ENCODE results near the gene ANKRD33B. TPM values are rescaled to one million over a fixed set of nuclear protein-coding genes. Genes with fewer than 3 reads are reported as not detected.
A peak's percentile ranks its signal among the peaks of the same experiment; 100 is the strongest.
"Not testable (repeated sequence)": the region's sequence is repeated elsewhere in the genome, so short reads cannot be mapped to it uniquely, and the experiment has no call there.

The ANKRD33B gene
- polyA plus RNA-seq, 12 donors, result 1.2 to 3.3 (median 1.8) TPM; not detected in 2

GRCh38 chr5:10593531-10594181 is 29.8 kb downstream of the ANKRD33B start:
- DNase-seq, result no peak

DNA sequence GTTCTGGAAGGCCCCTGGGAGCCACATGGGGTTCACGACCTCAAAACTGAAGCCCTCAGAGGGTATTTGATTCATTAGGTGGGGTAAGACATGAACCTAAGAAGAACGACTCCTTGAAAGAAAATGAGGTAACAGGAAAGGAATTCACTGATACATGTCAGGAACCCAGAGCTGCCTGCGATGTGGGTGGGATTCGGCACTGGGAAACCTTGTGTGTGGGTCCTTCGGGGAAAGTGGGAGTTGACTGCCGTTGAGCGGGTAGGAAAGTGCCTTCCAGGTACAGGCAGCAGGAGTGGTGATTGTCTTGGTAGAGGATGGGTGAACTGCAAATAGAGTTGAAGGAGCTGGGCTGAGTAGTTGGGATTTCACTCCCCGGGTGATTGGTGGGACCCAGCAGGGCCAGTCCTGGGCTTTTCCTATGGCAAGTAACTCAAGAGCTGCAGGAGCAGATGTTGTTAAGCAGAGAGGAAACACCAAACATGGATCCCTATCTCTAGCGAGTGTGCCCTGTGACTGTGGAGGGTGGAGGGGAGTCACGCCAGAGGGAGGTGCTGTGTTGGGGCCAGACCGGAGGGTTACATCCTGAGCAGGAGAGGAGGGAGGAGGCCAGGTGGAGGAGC is 30.8 kb downstream of the ANKRD33B start:
- no peak for DNase-seq

DNA sequence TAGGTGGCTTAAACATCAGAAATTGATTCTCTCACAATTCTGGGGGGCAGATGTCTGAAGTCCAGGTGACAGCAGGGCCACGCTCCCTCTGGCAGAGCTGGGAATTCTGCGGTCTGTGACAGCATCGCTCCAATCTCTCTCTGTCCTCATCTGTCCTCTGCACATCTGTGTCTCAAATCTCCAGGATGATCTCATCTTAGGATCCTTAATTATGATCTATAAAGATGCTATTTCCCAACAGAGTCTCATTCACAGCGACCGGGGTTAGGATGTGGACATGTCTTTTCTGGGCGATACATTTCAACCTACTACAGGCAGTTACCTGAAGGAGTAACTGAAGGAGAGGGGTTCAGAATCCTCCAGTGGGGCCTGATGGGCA is 31.4 kb downstream of the ANKRD33B start:
- no peak for DNase-seq

- DNase-seq, result peak; percentile 64
Measured at GRCh38 chr5:10595672-10596309, 31.9 kb downstream of the ANKRD33B start.

GRCh38 chr5:10596310-10596703 is 32.4 kb downstream of the ANKRD33B start:
- DNase-seq, result no peak

DNA sequence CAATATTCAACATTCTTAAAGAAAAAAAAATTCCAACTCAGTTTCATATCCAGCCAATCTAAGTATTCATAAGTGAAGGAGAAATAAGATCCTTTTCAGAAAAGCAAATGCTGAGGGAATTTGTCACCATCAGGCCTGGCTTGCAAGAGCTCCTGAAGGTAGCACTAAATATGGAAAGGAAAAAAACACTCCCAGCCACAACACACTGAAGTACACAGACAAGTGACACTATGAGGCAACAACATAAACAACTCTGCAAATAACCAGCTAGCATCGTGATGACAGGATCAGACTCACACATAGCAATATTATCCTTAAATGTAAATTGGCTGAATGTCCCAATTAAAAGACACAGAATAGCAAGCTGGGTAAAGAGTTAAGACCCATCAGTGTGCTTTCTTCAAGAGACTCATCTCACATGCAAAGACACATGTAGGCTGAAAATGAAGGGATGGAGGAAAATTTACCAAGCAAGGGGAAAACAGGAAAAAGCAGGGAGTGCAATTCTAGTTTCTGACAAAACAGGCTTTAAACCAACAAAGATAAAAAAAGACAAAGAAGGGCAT is 33.1 kb downstream of the ANKRD33B start:
- no peak for DNase-seq

- DNase-seq, result no peak
Measured at GRCh38 chr5:10599113-10599512, 35.2 kb downstream of the ANKRD33B start.

DNA sequence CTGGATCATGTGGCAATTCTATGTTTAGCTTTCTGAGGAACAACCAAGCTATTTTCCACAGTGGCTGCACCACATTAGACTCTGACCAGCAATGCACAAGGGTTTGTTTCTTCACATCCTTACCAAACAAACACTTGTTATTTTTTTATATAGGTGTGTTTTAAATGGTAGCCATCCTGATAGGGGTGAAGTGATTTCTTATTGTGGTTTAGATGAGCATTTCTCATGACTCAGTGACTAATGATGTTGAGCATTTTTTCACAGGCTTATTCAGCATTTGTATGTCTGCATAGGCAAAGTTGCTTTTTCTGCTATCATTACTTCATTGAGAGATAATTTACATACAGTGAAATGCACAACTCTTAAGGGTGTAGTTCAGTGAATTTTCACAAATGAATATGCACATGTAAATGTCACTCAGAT is 36.0 kb downstream of the ANKRD33B start:
- no peak for DNase-seq

GRCh38 chr5:10600626-10601245 is 36.9 kb downstream of the ANKRD33B start:
- no peak for DNase-seq

- DNase-seq, result peak; percentile 79
Measured at GRCh38 chr5:10601246-10602030, 37.6 kb downstream of the ANKRD33B start.

- DNase-seq, result no peak
Measured at GRCh38 chr5:10602031-10602806, 38.3 kb downstream of the ANKRD33B start.

GRCh38 chr5:10604975-10605374 is 41.1 kb downstream of the ANKRD33B start:
- no peak for DNase-seq

- not testable (repeated sequence) for DNase-seq
Measured at GRCh38 chr5:10606632-10607022, 42.8 kb downstream of the ANKRD33B start.

DNA sequence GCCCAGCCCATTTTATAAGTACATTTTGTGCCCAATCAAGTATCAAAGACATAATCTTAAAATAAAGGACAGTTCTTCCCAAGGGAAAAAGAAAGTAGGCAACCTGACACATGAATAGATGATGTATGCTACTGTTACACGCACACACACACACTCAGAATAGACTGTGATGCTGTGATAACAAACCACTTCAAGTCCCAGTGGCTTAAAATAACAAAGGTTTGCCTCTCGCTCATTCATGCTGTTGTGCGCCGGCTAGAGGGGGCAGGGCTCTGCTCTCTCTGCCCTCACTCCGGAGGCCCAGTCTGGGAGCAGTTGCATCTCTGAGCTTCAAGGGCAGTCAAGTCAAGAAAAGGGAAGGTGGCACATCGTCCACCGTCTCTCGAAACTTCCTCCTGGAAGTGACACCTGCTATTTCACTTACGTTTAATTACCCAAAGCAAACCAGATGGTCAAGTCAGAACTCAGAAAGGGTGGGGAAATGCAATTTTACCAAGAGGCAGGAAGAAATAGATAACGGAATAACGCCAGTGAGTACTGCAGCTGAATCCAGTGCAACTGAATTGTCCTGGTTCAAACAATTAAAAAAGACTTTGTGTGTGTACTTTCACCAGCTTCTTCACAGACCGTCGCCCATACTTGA is 43.3 kb downstream of the ANKRD33B start:
- DNase-seq, result no peak

GRCh38 chr5:10607666-10608073 is 43.8 kb downstream of the ANKRD33B start:
- DNase-seq, result no peak

DNA sequence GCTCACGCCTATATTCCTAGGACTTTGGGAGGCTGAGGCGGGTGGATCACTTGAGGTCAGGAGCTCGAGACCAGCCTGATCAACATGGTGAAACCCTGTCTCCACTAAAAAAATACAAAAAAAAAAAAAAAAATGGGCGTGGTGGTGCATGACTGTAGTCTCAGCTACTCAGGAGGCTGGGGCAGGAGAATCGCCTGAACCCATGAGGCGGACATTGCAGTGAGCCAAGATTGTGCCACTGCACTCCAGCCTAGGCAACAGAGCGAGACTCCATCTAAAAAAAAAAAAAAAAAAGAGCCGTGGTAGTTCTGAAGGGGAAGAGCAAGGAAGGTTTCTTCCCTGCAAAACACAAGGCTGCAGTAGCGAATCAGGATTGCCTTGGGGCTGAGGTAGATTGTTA is 44.2 kb downstream of the ANKRD33B start:
- not testable (repeated sequence) for DNase-seq

GRCh38 chr5:10610058-10610457 is 46.2 kb downstream of the ANKRD33B start:
- no peak for DNase-seq

DNA sequence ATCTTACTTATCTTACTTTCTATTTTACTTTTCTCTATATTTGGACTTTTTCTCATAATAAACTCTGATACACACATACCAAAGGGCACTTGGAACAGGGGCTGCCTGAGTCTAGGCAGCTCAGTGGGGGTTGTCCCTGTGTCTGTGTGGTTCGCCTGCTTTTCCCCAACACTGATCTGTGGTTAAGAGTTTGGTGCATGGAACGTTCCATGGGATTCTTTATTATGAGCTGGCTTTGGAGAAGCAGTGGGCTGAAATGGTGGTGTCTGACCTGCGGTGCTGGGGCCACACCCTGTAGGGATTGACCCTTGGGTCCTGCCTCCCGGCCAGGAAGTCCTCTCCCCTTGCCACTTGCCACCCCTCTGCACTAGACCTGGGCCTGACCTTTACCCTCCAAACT is 47.4 kb downstream of the ANKRD33B start:
- DNase-seq, result no peak

GRCh38 chr5:10612251-10612650 is 48.4 kb downstream of the ANKRD33B start:
- no peak for DNase-seq

DNA sequence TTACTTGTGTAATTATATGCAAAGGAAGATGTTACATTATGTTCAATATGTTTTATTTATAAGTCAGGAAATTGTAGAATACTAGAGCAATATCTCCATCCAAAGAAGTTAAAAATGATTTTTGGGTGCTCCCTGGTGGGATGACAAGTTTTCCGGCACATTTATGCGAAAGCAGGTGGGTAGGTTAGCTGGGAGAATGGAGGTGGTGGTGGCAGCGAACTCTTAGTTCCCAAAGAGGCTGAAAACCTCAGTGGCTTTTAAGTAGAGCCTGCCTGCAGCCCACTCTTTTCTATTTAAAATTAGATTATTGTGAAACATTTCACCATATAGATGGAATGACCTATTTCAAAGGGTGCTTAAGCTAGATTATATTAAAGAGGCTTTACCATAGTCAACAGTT is 51.8 kb downstream of the ANKRD33B start:
- DNase-seq, result no peak
